GM18909 (cell line): Measurements from ENCODE around the gene TBCD.

ENCODE experiments used
- ATAC-seq: cut with Tn5 transposase; IDR thresholded peaks from one replicate; pipeline ENCODE4 v1.9.1; 2021; ENCODE audit warnings: mild to moderate bottlenecking; ENCODE audit not compliant: unreplicated experiment, poor library complexity

Gene TBCD

GRCh38 chr17:82805823-82806222 lies 54.0 kb downstream of the TBCD start:
- ATAC-seq, result no peak

DNA sequence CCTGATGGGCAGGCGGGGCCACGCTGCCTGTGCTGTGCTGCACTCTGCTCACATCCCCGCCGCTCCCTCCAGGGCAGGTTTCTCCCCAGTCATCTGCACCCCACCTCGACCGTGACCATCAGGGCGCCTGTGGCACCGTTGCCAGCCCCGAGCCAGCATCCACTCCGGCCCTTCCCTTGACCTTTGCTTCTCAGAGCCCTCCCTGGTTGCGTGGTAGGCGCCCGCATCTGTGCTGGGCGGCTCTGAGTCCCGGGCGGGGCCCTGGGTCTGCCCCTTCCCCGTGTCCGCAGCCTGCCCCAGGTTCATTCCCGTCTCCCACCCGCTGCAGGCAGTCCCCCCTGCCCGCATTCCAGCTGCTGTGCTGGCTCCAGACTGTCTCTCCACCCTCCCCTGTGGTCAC lies 54.8 kb downstream of the TBCD start:
- no peak for ATAC-seq

- ATAC-seq, result no peak
These were observed 55.2 kb downstream of the TBCD start for GRCh38 chr17:82807101-82807500.

DNA sequence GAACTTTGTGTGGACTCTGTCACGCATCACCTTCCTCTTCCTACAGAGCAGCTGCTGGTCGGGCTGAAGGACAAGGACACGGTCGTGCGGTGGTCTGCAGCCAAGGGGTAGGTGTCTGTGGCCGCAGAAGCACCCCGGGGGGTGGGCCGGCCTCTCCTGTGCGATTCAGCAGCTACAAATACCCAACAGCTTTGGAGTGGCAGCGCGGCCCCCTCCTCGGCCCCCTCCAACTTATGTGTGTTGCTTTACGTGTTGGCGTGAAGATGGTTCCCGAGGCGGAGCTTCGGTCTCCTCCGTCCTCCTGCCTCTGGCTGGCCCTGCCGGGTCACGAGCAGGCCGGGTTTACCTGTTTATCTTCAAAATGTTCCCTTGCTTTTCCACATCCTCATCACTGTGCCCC lies 55.7 kb downstream of the TBCD start:
- no peak for ATAC-seq

DNA sequence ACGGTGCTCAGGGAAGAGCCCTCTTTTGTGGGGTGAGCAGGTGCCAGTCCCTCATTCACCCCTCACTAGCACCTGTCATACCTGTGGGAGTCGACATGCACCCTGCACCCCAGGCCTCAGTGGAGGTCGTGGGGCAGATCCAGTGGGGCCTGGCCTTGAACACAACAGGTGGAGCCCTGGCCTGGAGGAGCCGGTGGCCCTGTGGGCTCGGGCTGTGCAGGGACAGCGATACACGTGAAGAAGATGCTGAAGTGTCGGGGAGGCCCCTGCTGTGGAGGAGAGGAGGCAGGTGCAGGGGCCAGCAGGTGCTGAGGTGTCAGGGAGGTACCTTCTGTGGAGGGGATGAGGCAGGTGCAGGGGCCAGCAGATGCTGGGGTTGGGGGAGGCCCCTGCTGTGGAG lies 56.1 kb downstream of the TBCD start:
- no peak for ATAC-seq

DNA sequence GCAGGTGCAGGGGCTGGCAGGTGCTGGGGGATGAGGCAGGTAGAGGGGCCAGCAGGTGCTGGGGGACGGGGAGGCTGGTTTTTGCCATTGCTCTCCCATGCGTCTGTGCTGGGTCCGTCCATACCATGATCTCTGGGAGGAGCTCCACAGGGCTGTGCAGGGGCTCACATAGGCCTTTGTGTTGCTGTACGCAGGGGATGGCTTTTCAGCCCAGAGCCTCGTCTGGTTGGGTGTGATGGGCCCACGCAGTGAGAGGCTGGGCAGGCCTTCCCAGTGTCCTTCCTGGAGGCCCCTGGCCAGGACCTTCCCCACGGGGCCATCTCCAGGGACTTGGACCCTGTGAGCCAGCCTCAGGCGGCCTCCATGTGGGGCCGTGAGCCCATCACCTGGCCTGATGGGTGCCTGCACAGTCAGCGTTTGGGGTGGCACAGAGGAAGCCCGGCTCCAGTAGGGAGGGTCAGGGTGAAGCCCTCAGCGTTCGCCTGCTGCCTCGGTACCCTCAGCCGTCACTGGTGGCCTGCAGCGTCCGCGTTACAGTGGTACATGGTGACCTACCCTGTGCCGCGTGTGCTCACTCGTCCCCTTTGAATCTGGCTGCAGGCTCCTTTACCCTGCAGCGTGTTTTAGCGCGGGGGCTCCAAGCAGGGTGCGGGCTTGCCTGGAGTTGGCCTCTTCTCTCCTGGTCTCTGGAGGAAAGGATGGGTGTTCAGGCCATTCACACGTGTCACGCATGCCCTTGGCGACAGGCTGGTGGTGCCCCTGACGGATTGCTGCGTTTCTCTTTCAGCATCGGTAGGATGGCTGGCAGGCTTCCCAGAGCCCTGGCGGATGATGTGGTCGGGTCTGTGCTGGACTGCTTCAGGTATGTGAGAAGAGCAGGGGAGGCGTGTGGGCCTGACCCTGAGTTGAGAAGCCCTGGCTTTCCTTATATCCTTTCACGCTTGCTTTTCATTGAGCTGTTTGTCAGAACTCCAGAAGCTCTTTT lies 57.3 kb downstream of the TBCD start:
- ATAC-seq, result no peak

DNA sequence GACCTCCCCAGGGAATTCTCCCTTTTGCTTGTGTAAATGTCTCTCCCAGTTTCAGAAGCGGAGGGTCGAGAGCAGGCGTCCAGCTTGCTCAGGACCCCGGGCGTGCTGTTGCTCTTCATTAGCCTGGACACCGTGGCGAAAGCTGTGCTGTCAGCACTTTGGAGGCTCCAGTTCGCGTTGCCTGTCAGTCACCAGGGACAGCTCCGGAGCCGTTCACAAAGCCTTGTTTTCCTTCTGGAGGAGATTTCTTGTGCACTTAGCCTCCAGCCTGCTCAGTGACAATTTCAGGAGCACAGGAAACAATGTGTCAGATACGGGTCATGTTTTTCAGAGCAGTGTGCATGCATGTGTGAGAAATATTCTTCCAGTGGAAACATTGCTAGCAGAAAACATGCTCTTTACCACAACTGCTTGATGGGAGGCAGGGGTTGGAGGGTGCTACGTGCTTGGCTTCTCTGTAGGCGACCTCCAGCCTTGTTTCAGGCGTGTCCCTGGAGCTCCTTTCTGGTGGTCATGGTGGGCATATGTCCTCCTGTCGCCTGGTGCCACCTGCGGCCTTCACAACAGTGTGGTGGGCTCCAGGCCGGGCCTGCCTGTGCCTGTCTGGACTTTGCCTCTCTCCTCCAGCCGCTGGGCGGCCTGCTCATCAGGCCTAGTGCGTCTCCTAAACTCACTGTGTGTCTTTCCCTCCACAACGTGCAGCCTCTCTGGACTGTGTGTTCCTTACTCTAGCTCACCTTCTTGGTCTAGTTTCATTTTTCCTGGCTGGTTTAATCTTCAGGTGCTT lies 59.0 kb downstream of the TBCD start:
- ATAC-seq, result no peak

DNA sequence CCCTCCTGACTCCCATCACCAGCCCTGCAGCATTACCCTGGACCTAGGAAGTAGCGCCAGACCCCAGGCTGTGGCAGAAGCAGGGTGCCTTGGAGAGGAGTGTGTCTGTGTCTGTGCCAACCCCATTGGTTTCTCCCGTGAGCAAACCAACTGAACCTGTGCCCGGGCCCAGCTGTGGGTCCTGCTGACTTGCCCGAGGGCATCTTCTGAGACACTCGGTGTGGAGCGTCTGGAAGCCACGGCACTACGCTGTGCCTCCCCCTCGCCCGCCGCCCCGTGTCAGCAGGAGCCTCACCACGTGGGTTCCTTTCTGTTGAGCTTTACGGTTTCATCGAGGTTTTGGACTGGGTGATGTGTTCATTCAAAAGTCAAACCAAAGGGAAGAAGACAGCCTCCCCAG lies 60.2 kb downstream of the TBCD start:
- ATAC-seq, result no peak

- ATAC-seq, result no peak
These were observed 60.7 kb downstream of the TBCD start for GRCh38 chr17:82812601-82813000.

GRCh38 chr17:82813299-82814051 lies 61.6 kb downstream of the TBCD start:
- ATAC-seq, result no peak

DNA sequence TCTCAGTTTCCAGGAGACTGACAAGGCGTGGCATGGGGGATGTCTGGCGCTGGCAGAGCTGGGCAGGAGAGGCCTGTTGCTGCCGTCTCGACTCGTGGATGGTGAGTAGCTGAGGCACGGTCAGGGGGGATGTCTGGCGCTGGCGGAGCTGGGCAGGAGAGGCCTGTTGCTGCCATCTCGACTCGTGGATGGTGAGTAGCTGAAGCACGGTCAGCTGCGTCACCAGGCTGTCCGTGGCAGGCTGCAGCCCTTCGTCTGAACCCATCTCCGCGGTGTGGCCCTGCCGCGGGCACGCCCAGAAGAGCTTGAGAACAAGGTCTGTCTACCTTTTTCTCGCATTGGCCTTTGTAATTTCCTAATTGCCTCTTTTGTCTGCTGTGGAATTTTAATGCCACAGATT lies 63.0 kb downstream of the TBCD start:
- ATAC-seq, result no peak

DNA sequence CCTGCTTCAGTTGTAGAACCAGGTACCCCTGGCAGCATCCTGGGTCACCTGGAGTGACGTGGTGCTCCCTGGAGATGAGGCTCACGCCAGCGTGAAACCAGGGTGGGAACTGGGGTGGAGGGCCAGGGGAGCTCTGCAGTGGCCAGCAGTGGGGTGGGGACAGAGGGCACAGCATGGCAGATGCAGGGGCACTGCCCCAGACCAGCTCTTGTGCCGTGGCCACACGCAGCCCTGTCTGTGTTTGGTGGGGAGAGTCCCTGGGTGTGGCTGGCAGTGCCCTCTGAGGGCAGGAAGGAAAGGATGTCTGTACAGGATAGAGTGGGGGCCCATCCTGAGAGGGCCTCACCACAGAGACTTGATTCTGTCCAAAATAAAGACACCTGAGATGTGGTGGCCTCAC lies 63.5 kb downstream of the TBCD start:
- no peak for ATAC-seq

- no peak for ATAC-seq
These were observed 64.0 kb downstream of the TBCD start for GRCh38 chr17:82815790-82816305.

DNA sequence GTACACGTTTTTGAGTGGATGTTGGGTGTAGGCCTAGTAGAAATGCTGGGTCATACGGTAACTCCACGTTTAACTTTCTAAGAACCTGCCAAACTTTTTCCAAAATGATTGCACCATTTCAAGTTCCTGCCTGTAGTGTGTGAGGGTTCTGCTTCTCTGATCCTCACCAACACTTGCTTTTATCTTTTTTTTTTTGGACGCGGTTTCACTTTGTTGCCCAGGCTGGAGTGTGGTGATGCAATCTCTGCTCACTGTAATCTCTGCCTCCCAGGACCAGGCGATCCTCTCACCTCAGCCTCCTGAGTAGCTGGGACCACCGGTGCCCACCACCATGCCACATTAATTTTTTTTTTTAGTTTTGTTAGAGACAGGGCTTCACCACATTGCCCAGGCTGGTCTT lies 64.5 kb downstream of the TBCD start:
- ATAC-seq, result no peak

DNA sequence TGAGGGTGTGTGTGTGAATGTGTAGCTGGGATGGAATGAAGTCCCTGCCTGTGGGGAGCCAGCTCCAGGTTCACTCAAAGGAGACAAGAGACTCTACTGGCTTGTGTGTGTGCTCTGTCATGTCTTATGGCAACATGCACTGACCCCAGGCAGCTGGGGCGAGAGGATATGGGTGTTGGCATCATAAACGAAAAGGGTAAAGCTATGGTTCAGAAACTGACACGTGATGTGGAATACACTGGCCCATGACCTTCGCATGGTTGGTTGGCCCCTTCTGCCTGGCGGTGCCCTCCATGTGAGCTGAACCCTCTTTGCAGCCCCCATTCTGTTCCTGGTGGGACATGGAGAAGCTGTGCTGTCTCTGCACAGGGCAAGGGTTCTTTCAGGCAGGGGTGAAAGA lies 66.1 kb downstream of the TBCD start:
- ATAC-seq, result no peak

- no peak for ATAC-seq
These were observed 68.7 kb downstream of the TBCD start for GRCh38 chr17:82820278-82821251.

GRCh38 chr17:82821554-82821953 lies 69.7 kb downstream of the TBCD start:
- ATAC-seq, result no peak

DNA sequence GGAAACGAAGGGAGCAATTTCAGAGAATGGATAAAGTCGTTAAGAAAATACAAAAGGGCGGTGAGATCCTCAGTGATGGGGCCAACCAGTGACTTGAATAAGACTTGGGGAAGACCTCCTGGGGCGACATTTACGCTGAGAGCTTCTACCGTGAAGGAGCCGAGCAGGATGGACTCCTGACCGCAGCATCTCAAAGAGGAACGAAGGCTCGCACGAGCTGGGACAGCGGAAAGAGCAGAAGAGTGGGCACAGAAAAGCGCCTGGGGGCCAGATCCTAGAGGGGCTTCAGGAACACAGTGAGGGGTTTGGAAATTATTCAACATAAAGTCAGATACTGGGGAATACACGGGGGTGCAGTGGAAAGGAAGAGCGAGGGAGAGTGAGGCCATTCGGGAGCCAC lies 70.4 kb downstream of the TBCD start:
- no peak for ATAC-seq

GRCh38 chr17:82823004-82823403 lies 71.1 kb downstream of the TBCD start:
- no peak for ATAC-seq
